Measurements from ENCODE around the gene EID2B.

EID2B gene

DNA sequence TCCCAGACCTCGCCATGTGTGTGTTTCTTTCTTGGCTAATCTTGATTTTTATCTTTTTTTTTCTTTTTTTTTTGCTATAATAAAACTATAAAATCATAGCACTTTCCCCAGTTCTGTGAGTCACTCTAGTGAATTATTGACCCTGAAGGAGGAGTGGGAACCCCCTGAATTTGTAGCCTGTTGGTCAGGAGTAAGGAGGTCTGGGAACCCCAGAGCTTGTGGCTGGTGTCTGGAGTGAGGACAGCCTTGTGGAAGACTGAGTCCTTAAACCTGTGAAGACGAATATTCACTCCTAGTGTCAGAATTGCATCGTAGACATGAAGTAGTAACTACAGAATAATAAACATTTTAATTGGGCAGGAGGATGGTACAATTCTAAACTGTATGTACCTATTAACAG is 7.4 kb downstream of the EID2B start:
- DNase-seq = no peak

DNA sequence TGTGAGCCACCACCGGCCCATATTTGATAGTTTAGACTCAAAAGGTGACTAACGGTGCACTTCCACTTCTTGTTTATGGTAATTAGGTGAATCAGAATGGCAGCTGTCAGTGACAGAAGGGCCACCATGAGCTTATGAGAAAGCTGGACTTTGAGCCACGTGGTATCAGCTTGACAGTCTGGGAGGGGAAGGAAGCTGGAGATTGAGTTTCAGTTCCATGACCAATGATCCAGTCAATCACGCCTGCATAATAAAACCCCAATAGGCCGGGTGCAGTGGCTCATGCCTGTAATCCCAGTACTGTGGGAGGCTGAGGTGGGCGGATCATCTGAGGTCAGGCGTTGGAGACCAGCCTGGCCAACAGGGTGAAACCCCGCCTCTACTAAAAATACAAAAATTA is 8.2 kb downstream of the EID2B start:
- no peak for DNase-seq

DNA sequence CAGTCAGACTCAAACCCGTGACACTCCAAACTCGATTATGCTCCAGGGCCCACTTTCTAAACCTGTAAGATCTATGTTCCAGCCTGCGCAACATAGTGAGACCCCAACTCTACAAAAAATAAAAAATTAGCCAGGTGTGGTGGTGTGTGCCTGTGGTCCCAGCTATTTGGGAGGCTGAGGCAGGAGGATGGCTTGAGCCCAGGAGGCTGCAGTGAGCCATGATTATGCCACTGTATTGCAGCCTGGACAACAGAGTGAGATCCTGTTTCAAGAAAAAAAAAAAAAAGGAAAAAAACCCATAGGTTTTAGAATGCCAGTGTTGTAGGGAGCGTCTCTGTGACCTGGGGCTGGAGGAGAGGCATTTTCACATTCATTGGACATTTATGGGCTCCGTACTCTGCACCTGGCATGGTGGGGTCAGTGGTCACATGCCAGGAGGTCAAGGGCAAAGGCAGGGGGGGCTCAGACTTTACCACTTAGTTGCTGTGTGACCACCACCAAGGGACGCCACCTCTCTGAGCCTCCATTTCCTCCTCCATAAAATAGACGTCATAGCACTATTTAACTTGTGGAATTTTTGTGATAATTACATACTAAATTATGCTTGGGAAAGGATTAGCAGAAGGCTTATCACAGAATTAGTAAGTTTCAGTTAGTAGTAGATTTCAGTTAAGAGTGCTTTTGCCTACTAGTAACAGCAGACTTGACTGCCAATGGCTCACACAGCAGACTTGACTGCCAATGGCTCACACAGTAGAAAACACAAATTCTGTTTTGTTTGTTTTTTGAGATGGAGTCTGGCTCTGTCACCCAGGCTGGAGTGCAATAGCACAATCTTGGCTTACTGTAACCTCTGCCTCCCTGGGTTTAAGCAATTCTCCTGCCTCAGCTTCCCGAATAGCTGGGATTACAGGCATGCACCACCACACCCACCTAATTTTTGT is 11.8 kb downstream of the EID2B start:
- DNase-seq = no peak

DNA sequence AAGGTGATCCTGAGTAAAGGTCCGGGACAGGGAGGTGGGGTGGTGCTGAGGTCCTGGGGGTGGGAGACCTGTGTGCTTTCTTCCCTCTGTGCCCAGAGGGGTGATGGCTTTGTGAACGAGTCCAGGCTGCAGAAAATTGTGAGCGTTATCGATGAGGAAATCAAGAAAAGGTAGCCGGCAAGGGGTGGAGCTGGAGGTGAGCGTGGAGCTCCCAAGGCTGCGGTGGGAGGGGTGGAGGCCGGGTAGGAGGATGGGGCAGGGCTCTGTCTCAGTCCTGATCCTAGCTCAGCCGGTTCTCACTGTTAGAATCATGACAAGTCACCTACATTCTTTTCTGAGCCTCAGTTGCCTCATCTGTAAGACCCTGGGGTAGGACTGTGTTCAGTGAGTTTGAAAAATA is 13.7 kb downstream of the EID2B start:
- peak; percentile 14 for DNase-seq

DNA sequence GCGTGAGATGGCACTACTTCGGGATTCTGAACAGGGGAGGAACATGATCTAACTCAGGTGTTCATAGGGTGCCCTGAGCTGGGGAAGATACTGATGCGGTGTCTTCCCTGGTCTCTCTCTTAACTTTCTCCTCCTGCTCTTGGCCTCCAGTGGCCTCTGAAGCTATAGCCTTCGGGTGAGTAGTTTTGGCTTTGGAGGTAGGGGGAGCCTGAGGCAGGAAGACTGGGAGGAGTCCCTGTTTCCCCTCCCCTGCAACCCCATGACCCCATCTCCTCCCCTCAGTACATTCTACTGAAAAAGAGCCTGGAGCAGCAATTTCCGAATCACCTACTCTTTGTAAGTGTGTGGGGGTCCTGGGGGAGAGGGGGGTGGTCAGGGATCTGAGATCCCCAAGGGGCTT is 14.2 kb downstream of the EID2B start:
- DNase-seq = peak; percentile 21

DNA sequence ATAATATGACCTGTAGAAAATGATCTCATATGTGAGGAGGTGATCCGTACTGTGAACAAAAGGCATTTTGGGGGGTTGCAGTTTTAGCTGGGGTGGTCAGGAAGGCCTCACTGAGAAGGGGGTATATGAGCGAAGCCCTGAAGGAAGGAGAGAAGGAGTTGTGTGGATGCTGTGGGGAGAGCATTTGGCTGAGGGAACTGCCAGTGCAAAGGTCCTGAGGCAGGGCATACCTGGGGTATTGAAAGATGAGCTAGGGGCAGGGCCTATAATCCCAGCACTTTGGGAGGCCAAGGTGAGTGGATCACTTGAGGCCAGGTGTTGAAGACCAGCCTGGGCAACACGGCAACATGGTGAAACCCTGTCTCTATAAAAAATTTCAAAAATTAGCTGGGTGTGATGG is 15.2 kb downstream of the EID2B start:
- no peak for DNase-seq

DNA sequence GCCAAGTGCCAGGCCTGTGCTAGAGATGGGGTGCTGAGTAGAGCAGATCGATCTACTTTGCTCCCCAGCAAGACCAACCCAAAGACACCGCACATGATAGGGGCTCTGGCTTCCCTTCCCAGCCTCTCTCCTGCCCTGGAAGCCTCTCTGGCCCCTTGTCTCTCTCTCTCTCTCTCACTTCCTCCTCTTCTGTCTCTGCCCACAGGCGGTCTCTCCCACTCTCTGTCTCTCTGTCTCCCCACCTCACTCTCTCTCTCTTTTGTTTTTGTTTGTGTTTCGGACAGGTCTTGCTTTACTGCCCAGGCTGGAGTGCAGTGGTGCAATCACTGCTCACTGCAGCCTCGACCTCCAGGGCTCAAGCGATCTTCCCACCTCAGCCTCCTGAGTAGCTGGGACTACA is 16.4 kb downstream of the EID2B start:
- no peak for DNase-seq

DNA sequence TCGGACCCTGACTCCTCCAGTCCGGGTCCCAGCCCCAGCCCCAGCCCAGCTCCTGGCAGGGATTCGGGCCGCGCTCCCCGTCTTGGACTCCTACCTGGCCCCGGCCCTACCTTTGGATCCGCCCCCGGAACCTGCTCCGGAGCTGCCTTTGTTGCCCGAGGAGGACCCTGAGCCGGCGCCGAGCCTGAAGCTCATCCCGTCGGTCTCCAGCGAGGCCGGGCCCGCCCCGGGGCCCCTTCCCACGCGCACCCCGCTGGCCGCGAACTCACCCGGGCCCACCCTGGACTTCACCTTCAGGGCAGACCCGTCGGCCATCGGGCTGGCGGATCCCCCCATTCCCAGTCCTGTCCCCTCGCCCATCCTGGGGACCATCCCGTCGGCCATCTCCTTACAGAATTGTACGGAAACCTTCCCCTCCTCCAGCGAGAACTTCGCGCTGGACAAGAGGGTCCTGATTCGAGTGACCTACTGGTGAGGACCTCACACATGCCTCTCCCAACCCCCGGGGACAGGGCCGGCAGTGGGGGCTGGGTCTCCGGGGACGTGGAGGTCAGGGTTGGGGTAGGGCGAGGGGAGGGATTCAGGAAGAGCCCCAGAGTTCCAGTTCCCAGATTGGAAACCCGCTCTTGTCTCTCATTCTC is 17.0 kb downstream of the EID2B start:
- no peak for DNase-seq

DNA sequence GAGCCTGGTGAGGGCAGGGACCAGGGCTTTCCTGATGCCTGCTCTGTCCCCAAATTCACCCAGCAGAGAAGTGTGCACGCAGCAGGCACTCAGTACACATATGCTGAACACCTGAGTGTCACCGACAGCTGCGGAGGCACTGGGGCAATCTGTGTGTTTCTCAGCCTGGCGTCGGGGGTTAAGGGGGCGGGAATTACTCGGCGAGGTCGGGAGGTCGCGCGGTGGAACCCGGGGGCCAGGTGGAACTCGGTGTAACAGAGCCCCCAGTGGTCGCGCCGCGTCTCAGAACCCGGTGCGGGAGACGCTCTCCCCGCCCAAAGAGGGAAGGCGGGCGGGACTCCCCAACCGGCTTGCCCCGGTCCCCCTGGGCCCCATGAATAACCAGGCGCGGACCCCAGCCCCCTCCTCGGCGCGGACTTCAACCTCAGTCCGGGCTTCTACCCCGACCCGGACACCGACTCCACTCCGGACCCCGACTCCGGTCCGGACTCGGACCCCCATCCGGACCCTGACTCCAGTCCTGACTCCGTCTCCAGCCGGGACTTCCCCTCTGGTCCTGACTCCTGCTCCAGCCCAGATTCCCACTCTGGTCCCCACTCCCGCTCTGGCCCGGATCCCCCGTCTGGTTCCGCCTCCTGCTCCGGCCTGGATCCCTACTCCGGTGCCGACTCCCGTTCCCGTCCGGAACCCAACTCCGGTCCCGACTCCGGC is 17.7 kb downstream of the EID2B start, which contains the start of gene SELENOV:
TSS of gene SELENOV (plus strand) at position 300 of the 711 bp plus-strand sequence. CDS start at position 374, 74 bp downstream.
- no peak for DNase-seq

DNA sequence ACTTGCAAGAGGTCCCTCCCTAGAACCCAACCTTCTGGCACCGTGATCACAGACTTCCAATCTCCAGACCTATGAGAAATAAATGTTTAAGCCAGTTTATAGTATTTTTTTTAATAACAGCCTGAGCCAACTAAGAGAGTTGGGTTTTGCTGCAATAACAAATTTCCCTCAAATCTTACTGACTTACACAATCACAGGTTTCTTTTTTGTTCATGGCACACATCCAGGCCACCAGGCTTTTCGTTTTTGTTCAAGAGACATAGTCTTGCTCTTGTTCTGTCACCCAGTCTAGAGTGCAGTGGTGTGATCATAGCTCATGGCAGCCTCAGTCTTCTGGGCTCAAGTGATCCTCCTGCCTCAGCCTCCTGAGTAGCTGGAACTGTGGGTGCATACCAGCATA is 19.7 kb downstream of the EID2B start:
- no peak for DNase-seq

DNA sequence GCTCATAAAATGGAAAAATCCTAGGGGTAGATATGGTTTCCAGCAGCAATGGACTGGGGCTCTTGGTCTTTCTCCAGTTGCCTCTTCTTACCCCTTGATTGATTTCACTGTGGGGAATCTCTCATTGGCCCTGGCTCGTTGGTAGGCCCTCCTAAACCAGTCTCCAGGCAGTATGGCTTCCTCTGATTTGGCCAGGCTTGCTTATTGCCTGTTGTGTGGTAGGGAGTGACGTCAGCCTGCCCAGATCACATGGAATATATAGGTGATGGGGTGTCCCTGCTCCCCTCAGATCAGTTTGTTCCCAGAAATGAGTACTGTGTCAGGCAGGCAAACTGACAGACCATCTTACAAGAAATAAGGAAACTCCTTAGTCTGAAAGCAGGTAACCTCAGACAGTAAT is 23.4 kb downstream of the EID2B start:
- no peak for DNase-seq

DNA sequence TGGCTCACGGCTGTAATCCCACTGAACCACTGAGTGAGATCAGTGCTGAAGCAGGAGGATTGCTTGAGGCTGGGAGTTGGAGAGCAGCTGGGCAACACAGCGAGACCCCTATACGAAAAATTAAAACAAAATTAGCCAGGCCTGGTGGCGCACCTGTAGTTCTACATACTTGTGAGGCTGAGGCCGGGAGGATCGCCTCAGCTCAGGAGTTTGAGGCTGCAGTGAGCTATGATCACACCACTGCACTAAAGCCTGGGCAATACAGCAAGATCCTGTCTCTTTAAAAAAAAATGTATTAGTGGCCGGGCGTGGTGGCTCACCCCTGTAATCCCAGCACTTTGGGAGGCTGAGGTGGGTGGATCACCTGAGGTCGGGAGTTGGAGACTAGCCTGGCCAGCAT is 24.0 kb downstream of the EID2B start:
- DNase-seq = no peak

DNA sequence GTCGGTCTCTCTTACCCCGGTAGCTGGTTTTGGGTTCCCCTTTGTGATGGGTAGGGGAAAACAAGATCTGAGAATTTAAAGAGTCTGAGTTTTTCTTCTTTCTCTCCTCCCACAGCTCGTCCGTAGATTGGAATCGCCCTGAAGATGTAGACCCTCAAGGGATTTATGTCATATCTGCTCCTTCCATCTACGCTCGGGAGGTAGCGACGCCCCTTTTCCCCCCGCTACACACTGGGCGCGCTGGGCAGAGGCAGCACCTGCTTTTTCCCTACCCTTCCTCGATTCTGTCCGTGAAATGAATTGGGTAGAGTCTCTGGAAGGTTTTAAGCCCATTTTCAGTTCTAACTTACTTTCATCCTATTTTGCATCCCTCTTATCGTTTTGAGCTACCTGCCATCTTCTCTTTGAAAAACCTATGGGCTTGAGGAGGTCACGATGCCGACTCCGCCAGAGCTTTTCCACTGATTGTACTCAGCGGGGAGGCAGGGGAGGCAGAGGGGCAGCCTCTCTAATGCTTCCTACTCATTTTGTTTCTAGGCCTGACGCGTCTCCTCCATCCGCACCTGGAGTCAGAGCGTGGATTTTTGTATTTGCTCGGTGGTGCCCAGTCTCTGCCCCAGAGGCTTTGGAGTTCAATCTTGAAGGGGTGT is 24.8 kb downstream of the EID2B start:
- DNase-seq = no peak

DNA sequence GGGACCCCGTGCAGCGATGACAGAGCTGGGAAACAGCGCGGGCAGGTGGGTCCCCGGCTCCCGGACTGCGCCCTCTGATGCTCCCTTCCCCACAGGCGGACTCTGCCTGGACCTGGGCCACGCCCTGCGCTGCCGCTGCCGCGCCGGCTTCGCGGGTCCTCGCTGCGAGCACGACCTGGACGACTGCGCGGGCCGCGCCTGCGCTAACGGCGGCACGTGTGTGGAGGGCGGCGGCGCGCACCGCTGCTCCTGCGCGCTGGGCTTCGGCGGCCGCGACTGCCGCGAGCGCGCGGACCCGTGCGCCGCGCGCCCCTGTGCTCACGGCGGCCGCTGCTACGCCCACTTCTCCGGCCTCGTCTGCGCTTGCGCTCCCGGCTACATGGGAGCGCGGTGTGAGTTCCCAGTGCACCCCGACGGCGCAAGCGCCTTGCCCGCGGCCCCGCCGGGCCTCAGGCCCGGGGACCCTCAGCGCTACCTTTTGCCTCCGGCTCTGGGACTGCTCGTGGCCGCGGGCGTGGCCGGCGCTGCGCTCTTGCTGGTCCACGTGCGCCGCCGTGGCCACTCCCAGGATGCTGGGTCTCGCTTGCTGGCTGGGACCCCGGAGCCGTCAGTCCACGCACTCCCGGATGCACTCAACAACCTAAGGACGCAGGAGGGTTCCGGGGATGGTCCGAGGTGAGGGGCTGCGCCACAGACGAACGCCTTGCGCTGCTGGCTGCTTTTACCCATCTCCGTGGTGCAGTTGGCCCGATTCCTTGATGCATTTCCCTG is 25.5 kb downstream of the EID2B start:
- DNase-seq = peak; percentile 78

DNA sequence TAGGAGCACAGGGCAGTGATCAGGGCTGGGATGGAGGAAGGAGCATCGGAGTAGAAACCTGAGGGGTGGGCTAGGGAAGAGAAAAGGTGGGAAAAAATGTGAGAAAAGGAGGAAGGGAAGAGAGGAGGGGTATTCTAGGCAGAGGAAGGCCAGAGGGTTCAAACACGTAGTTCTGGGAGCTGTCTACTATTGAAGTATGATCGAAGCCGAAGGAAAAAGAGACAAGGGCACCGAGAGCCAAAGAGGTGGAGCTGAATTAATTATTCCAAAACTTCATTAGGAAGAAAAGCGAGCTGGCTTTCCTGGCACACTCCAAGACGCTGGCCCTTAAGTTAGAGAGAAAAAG is 26.1 kb downstream of the EID2B start:
- no peak for DNase-seq

DNA sequence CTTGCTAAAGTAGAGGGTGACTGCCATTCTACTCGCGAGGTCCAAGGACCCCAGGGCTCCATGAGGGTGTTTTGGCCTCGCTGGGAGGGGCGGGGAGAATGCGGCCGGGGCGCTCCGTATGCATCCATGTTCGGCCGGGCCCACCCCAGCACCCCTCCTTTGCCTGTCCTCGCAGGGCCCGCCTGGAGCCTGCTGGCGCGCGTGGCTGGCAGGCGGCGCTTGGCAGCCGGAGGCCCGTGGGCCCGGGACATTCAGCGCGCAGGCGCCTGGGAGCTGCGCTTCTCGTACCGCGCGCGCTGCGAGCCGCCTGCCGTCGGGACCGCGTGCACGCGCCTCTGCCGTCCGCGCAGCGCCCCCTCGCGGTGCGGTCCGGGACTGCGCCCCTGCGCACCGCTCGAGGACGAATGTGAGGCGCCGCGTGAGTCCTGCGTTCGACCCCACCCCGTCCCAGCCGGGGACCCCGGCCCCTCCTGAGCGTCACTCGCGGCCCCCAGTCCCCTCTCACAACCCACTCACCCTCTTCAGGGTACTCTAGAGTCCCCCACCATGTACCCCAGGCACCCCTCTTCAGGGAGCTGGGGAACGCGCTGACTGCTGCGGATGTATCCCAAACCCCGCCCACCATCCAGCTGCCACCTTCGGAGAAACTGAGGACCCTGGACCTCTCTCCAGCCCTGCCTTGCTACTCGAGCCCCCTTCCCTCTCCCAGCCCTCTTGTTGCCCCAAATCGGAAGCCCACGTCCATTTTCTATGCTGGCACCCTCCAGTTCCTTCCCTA is 29.8 kb downstream of the EID2B start:
- no peak for DNase-seq

DNA sequence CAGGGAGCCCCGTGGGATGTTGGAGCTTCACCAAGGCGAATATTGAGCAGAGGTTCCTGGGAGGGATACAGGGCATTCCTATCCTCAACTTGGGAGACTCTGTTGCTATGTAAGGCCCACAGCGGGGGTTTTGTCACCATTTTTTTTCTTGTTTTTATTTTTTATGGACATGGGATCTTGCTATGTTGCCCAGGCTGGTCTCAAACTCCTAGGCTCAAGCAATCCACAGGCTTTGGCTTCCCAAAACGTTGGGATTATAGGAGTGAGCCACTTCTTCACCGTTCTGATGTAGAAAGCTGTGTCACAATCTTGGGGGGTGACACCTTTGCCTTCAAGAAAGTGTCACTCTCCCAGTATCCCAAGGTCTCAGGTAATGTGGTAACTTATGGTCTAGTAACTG is 31.3 kb downstream of the EID2B start:
- DNase-seq = no peak

DNA sequence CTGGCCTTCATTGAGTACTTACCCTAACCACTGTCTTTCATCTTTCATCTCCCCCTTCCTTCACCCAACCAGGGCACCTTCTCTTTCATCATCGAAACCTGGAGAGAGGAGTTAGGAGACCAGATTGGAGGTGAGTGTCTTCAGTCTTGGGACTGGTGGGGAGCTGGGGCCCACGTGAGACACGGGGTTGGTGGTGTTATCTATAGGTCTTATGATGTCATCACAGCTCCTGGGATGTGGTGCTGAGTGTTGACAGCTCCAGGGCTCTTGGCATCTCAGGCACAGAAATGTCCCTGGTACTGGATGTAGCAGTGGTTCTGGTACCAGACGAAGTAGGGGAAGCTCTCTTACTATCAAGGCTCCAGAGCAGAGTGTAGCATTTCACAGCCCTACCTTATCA is 32.1 kb downstream of the EID2B start:
- no peak for DNase-seq

DNA sequence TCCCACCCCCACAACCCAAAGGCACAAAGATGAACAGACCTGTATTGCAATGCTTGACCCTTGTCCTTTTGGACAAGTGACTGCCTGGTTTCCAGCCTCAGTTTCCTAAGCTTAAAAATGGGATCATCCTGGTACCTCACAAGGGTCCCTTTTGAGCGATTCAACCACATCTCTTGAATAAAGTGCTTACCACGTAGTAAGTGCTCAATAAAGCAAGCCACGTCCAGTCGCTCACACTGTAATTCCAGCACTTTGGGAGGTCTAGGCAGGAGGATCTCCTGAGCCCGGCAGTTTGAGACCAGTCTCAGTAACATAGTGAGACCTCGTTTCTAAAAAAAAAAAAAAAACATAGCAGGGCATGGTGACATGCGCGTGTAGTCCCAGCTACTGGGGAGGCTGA is 32.7 kb downstream of the EID2B start:
- DNase-seq = no peak

DNA sequence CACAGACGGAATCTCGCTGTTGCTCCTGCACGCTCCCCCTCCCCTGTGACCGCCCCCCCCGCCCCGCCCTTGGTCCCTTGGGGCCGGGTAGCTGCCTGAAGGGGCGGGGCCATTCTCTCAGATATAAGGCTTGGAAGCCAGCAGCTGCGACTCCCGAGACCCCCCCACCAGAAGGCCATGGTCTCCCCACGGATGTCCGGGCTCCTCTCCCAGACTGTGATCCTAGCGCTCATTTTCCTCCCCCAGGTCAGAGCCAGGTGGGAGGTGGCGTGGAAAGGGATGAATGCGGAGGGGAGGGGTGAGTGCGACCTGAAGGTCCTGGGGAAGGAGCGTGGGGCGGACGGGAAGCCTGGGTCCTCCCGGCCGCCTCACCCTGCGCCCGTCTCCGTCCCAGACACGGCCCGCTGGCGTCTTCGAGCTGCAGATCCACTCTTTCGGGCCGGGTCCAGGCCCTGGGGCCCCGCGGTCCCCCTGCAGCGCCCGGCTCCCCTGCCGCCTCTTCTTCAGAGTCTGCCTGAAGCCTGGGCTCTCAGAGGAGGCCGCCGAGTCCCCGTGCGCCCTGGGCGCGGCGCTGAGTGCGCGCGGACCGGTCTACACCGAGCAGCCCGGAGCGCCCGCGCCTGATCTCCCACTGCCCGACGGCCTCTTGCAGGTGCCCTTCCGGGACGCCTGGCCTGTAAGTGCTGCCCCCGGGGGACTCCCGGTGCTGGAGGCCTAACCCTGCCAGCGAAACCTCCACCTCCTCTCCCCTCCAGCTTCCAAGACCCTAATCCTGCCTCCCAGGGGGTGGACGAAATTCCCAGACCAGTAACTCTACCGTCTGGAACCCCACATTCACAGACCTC is 33.6 kb downstream of the EID2B start, which contains the start of gene DLL3:
TSS of gene DLL3 (plus strand) at position 150 of the 845 bp plus-strand sequence. CDS start at position 178, 28 bp downstream.
- no peak for DNase-seq

All from DMS153 (cell line).